Liver (tissue), 9 donors: ENCODE data around the gene FGF5. TPM values are rescaled to one million over a fixed set of nuclear protein-coding genes. Genes with fewer than 3 reads are reported as not detected.

Experiments used
- DNase-seq: peaks from one replicate; pipeline ENCODE4 v3.0.0-alpha.2; 2017; ENCODE audit warnings: low spot score
- H3K27ac ChIP-seq, 2 donors: one replicate each; pipeline ENCODE4 v1.7.0; 2013; ENCODE audit warnings: inconsistent platforms in 2 of 2, low read length in 2 of 2, control low read depth in 1 of 2, low read depth in 1 of 2, mild to moderate bottlenecking in 1 of 2
- H3K27me3 ChIP-seq, 4 donors: one replicate each; pipeline versions ENCODE4 v1.6.1 to v1.7.0; 2013; ENCODE audit warnings: low read length in 3 of 4, inconsistent platforms in 1 of 4, mild to moderate bottlenecking in 1 of 4, moderate library complexity in 1 of 4; ENCODE audit not compliant: control insufficient read depth in 4 of 4, insufficient read depth in 4 of 4
- H3K36me3 ChIP-seq, 4 donors: one replicate each; pipeline versions ENCODE4 v1.6.1 to v1.7.0; 2013; ENCODE audit warnings: low read length in 3 of 4, mild to moderate bottlenecking in 3 of 4, low read depth in 1 of 4, moderate library complexity in 1 of 4; ENCODE audit not compliant: control insufficient read depth in 4 of 4, insufficient read depth in 3 of 4
- H3K4me1 ChIP-seq, 4 donors: one replicate each; pipeline versions ENCODE4 v1.6.1 to v1.7.0; 2013; ENCODE audit warnings: low read length in 3 of 4, mild to moderate bottlenecking in 3 of 4, moderate library complexity in 1 of 4; ENCODE audit not compliant: control insufficient read depth in 4 of 4, insufficient read depth in 4 of 4
- H3K4me3 ChIP-seq, 3 donors: one replicate each; pipeline versions ENCODE4 v1.6.1 to v1.7.0; 2013; ENCODE audit warnings: low read length in 3 of 3, control low read depth in 1 of 3, low read depth in 1 of 3, mild to moderate bottlenecking in 1 of 3
- H3K9ac ChIP-seq, 2 donors: one replicate each; pipeline ENCODE4 v1.7.0; 2013; ENCODE audit warnings: low read length in 2 of 2, mild to moderate bottlenecking in 2 of 2, moderate library complexity in 2 of 2, control low read depth in 1 of 2, low read depth in 1 of 2
- H3K9me3 ChIP-seq, 4 donors: one replicate each; pipeline versions ENCODE4 v1.6.1 to v1.7.0; 2013; ENCODE audit warnings: low read length in 3 of 4; ENCODE audit not compliant: control insufficient read depth in 4 of 4
- ATF3 ChIP-seq: IDR thresholded peaks from 2 replicates; pipeline ENCODE4 v1.6.1; 2016; ENCODE audit warnings: antibody characterized with exemption
- CTCF ChIP-seq: fragments of 150-350 bp; IDR thresholded peaks from 2 replicates; pipeline ENCODE4 v1.5.1; 2017; ENCODE audit warnings: improper control_type of control experiment, low read depth, low read length; ENCODE audit not compliant: missing input control
- EGR1 ChIP-seq, 2 donors: IDR thresholded peaks; 2 replicates each; pipeline ENCODE4 v1.6.1; 2016 to 2018; ENCODE audit warnings: antibody characterized with exemption in 2 of 2, low read depth in 2 of 2
- FOXA1 ChIP-seq: IDR thresholded peaks from 2 replicates; pipeline ENCODE4 v1.6.1; 2016; ENCODE audit warnings: antibody characterized with exemption
- FOXA2 ChIP-seq: IDR thresholded peaks from 2 replicates; pipeline ENCODE4 v1.6.1; 2016; ENCODE audit warnings: antibody characterized with exemption
- GABPA ChIP-seq, 2 donors: IDR thresholded peaks in 1 of 2; conservative IDR thresholded peaks in 1 of 2; 2 replicates each; pipeline ENCODE4 v1.6.1; 2016; ENCODE audit warnings: antibody characterized with exemption in 2 of 2, mild to moderate bottlenecking in 1 of 2, moderate library complexity in 1 of 2
- HNF4A ChIP-seq, 2 donors: conservative IDR thresholded peaks; 2 replicates each; pipeline ENCODE4 v1.6.1; 2016; ENCODE audit warnings: antibody characterized with exemption in 2 of 2, mild to moderate bottlenecking in 2 of 2
- HNF4G ChIP-seq: IDR thresholded peaks from 2 replicates; pipeline ENCODE4 v1.6.1; 2016; ENCODE audit warnings: antibody characterized with exemption
- JUND ChIP-seq, 2 donors: IDR thresholded peaks; 2 replicates each; pipeline ENCODE4 v1.6.1; 2016; ENCODE audit warnings: antibody characterized with exemption in 2 of 2
- MAX ChIP-seq: IDR thresholded peaks from 2 replicates; pipeline ENCODE4 v1.6.1; 2016; ENCODE audit warnings: antibody characterized with exemption
- NR2F2 ChIP-seq: IDR thresholded peaks from 2 replicates; pipeline ENCODE4 v1.6.1; 2016; ENCODE audit warnings: antibody characterized with exemption
- RAD21 ChIP-seq, 2 donors: IDR thresholded peaks; 2 replicates each; pipeline ENCODE4 v1.6.1; 2016; ENCODE audit warnings: antibody characterized with exemption in 2 of 2, mild to moderate bottlenecking in 2 of 2
- REST ChIP-seq: IDR thresholded peaks from 2 replicates; pipeline ENCODE4 v1.6.1; 2016; ENCODE audit warnings: antibody characterized with exemption, mild to moderate bottlenecking
- RXRA ChIP-seq, 2 donors: IDR thresholded peaks; 2 replicates each; pipeline ENCODE4 v1.6.1; 2017 to 2018; ENCODE audit warnings: antibody characterized with exemption in 2 of 2, mild to moderate bottlenecking in 1 of 2
- SP1 ChIP-seq: IDR thresholded peaks from 2 replicates; pipeline ENCODE4 v1.6.1; 2018; ENCODE audit warnings: antibody characterized with exemption, mild to moderate bottlenecking
- TAF1 ChIP-seq: conservative IDR thresholded peaks from 2 replicates; pipeline ENCODE4 v1.6.1; 2016; ENCODE audit warnings: antibody characterized with exemption, mild to moderate bottlenecking
- YY1 ChIP-seq: IDR thresholded peaks from 2 replicates; pipeline ENCODE4 v1.6.1; 2016; ENCODE audit warnings: antibody characterized with exemption, mild to moderate bottlenecking
- ZBTB33 ChIP-seq: IDR thresholded peaks from 2 replicates; pipeline ENCODE4 v1.6.1; 2016; ENCODE audit warnings: antibody characterized with exemption
- WGBS: extraction: QIAGEN DNeasy Blood & Tissue Kit; methylation state at CpG from one replicate; pipeline ENCODE4 v1.1.7; 2013; 5-methylcytosine and 5-hydroxymethylcytosine counted together
- polyA plus RNA-seq, 2 donors: library from polyadenylated mRNA; stranded (reverse) in 1 of 2; unstranded in 1 of 2; fragments of 200-250 nt in 1 of 2; fragments of >200 nt in 1 of 2; fragmentation: Nextera tagmentation in 1 of 2; extraction: Ambion mirVana in 1 of 2; gene quantifications; one replicate each; pipeline versions ENCODE4 v1.2.1 to v1.2.3, GENCODE V29; 2013 to 2015
- total RNA-seq, 2 donors: library from RNA; depleted of rRNA; stranded (reverse); fragments of >200 nt; gene quantifications; one replicate each; pipeline ENCODE4 v1.2.3, GENCODE V29; 2014
- donor health status: healthy.
- donor health status: healthy.
- donor health status: healthy.
- donor health status: healthy.
- donor health status: healthy.

FGF5 gene
- total and polyA plus RNA-seq, 4 donors = 0.03 TPM; not detected in 3

GRCh38 chr4:80331693-80332092 is 65.2 kb downstream of the FGF5 start:
- DNase-seq = no peak
- Histone ChIP-seq H3K4me1 (peaks cover 0 to 15% (median 13%) of the 10 kb centered on the region in 4 donors), H3K9ac (no peak overlapping the region), H3K9me3 (no peaks in the 10 kb centered on the region), H3K27me3 (peaks cover 0 to 11% (median 1%) of the 10 kb centered on the region in 4 donors), H3K4me3 (no peak overlapping the region), H3K27ac (no peak overlapping the region), H3K36me3 (no peaks in the 10 kb centered on the region)
- WGBS = 73% methylated on average over 2 of the region's 2 CpGs
- TF ChIP-seq MAX (no peak), REST (no peak), FOXA1 (no peak), HNF4A (conservative IDR thresholded peaks at IDR 0.05) (no peak), ATF3 (no peak), RXRA (IDR thresholded peaks at IDR 0.05) (no peak), JUND (IDR thresholded peaks at IDR 0.05) (no peak), FOXA2 (no peak), HNF4G (no peak), CTCF (no peak), GABPA (IDR thresholded peaks at IDR 0.05 in 1 of 2, conservative IDR thresholded peaks at IDR 0.05 in 1 of 2) (no peak), YY1 (no peak), ZBTB33 (no peak), RAD21 (IDR thresholded peaks at IDR 0.05) (no peak), SP1 (no peak), TAF1 (no peak), NR2F2 (no peak), EGR1 (IDR thresholded peaks at IDR 0.05; ENCODE audit: low read depth in 2 of 2) (no peak)
